K562 (cell line): ENCODE data around the gene PDZD2. TPM values are rescaled to one million over a fixed set of nuclear protein-coding genes. Genes with fewer than 3 reads are reported as not detected.

Source experiments
- ATAC-seq: fragments of 200-7000 bp; cut with Tn5 transposase; 3 replicates; pipeline ENCODE4 v1.9.1; 2020; ENCODE audit warnings: moderate library complexity
- BruUV-seq: library from RNA; stranded (reverse); fragments of 400-500 nt; replicated peaks from 2 replicates; lab custom pipeline; 2021; lab: Mats Ljungman, UMichigan
- CTCF ChIA-PET: fragments of 300-600 bp; formaldehyde crosslinking; extraction: SDS; loops from one replicate; lab custom pipeline; 2021; ENCODE audit warnings: low intra/inter-chr PET ratio; lab: Yijun Ruan, JAX
- POLR2A ChIA-PET: fragments of 300-600, 350-650 bp; sonication (Branson Sonifier 250); formaldehyde crosslinking; extraction: SDS; loops from one replicate; lab custom pipeline; 2021; ENCODE audit warnings: antibody characterized with exemption, inconsistent platforms; lab: Yijun Ruan, JAX
- DNase-seq, 4 experiments: peaks; one replicate each; pipeline versions ENCODE4 v3.0.0 to v3.0.0-alpha.2; 2011 to 2018; ENCODE audit warnings: low spot score in 3 of 4, mixed read lengths in 3 of 4; ENCODE audit errors: extremely low read depth in 1 of 4
- FAIRE-seq: peaks from 2 replicates; lab custom pipeline; 2011; peaks lifted over from hg19 to GRCh38; lab: Jason Lieb, UNC
- H2AFZ ChIP-seq: 2 replicates; pipeline ENCODE4 v1.6.0; 2011; ENCODE audit warnings: low read depth, low read length, control low read depth, inconsistent platforms
- H3K27ac ChIP-seq: fragments of 200-600 bp; 3 replicates; pipeline ENCODE4 v1.8.0; 2011; ENCODE audit warnings: low read depth, mild to moderate bottlenecking, control low read depth, inconsistent platforms, low read length, moderate library complexity, mixed read lengths; ENCODE audit errors: extremely low read depth
- H3K27me3 ChIP-seq, 2 experiments: fragments of 300-600 bp in 1 of 2; 2 replicates in 1 of 2; 3 replicates in 1 of 2; pipeline versions ENCODE4 v1.6.0 to v1.8.0; 2011; ENCODE audit warnings: inconsistent platforms in 2 of 2, low read length in 2 of 2, mild to moderate bottlenecking in 1 of 2, mixed read lengths in 1 of 2, moderate library complexity in 1 of 2; ENCODE audit not compliant: control insufficient read depth in 2 of 2, insufficient read depth in 2 of 2
- H3K36me3 ChIP-seq: fragments of 300-600 bp; 3 replicates; pipeline ENCODE4 v1.8.0; 2011; ENCODE audit warnings: mild to moderate bottlenecking, low read length, inconsistent platforms; ENCODE audit not compliant: control insufficient read depth, insufficient read depth
- H3K4me1 ChIP-seq, 2 experiments: fragments of 200-600 bp in 1 of 2; replicated peaks in 1 of 2; 2 replicates in 1 of 2; 3 replicates in 1 of 2; pipeline versions ENCODE4 v1.5.1 to v1.8.0; 2011; ENCODE audit warnings: inconsistent platforms in 2 of 2, low read length in 2 of 2, mild to moderate bottlenecking in 1 of 2, mixed read lengths in 1 of 2, moderate library complexity in 1 of 2; ENCODE audit not compliant: control insufficient read depth in 2 of 2, insufficient read depth in 2 of 2
- H3K4me2 ChIP-seq: 2 replicates; pipeline ENCODE4 v1.6.1; 2011; ENCODE audit warnings: low read length, control low read depth, inconsistent platforms, mixed read lengths; ENCODE audit not compliant: insufficient read depth
- H3K4me3 ChIP-seq: fragments of 200-600 bp; sonication (generic), shearing (Covaris generic); 2 replicates; pipeline ENCODE4 v1.5.1; 2016; ENCODE audit warnings: control low read depth, inconsistent platforms
- H3K79me2 ChIP-seq: fragments of 200-600 bp; 3 replicates; pipeline ENCODE4 v1.8.0; 2011; ENCODE audit warnings: low read length, inconsistent platforms; ENCODE audit not compliant: control insufficient read depth, insufficient read depth
- H3K9ac ChIP-seq, 2 experiments: 2 replicates each; pipeline versions ENCODE4 v1.6.0 to v1.6.1; 2011; ENCODE audit warnings: low read depth in 2 of 2, low read length in 2 of 2, control low read depth in 1 of 2, inconsistent platforms in 1 of 2, mild to moderate bottlenecking in 1 of 2, mixed read lengths in 1 of 2; ENCODE audit not compliant: insufficient read depth in 1 of 2
- H3K9me1 ChIP-seq: one replicate; pipeline ENCODE4 v1.6.0; 2011; ENCODE audit warnings: inconsistent platforms, mild to moderate bottlenecking, low read length, moderate library complexity; ENCODE audit not compliant: control insufficient read depth, insufficient read depth
- H3K9me3 ChIP-seq: replicated peaks from 2 replicates; pipeline ENCODE4 v1.5.1; 2011; ENCODE audit warnings: low read depth, low read length, inconsistent platforms; ENCODE audit not compliant: control insufficient read depth, insufficient read depth
- H4K20me1 ChIP-seq: replicated peaks from 2 replicates; pipeline ENCODE4 v1.6.1; 2011; ENCODE audit warnings: low read length, inconsistent platforms, mixed read lengths; ENCODE audit not compliant: control insufficient read depth, insufficient read depth
- DMBX1 ChIP-seq: fragments of 250-450 bp; sonication (Bioruptor Pico); IDR thresholded peaks from 2 replicates; pipeline ENCODE4 v1.8.0; 2022; ENCODE audit warnings: inconsistent platforms, mild to moderate bottlenecking, moderate library complexity, borderline replicate concordance
- EGR1 ChIP-seq: fragments of 450-650 bp; conservative IDR thresholded peaks from 2 replicates; pipeline ENCODE4 v1.6.1; 2017; ENCODE audit warnings: mild to moderate bottlenecking
- EP400 ChIP-seq: fragments of 450-650 bp; IDR thresholded peaks from 2 replicates; pipeline ENCODE4 v1.6.1; 2017; ENCODE audit warnings: antibody characterized with exemption, mild to moderate bottlenecking, moderate library complexity
- FOXP1 ChIP-seq: sonication (generic); formaldehyde crosslinking; IDR thresholded peaks from 2 replicates; pipeline ENCODE4 v1.8.0; 2022; ENCODE audit warnings: mild to moderate bottlenecking, missing genetic modification reagents
- MCM7 ChIP-seq, 2 experiments: fragments of 450-650 bp; IDR thresholded peaks; 2 replicates each; pipeline ENCODE4 v1.6.1; 2016 to 2018
- NR0B1 ChIP-seq: fragments of 450-650 bp; IDR thresholded peaks from one replicate; pipeline ENCODE4 v1.6.1; 2018; ENCODE audit warnings: mild to moderate bottlenecking, moderate library complexity; ENCODE audit not compliant: partially characterized antibody
- PBX2 ChIP-seq, 2 experiments: IDR thresholded peaks in 1 of 2; conservative IDR thresholded peaks in 1 of 2; 2 replicates each; pipeline ENCODE4 v1.6.1; 2016; ENCODE audit warnings: low read depth in 2 of 2, mild to moderate bottlenecking in 1 of 2, missing compliant biosample characterization in 1 of 2, missing genetic modification characterization in 1 of 2, moderate library complexity in 1 of 2
- PRMT5 ChIP-seq: sonication (generic); formaldehyde crosslinking; IDR thresholded peaks from 2 replicates; pipeline ENCODE4 v1.5.0; 2020; ENCODE audit warnings: missing genetic modification reagents
- PTTG1 ChIP-seq: fragments of 450-650 bp; IDR thresholded peaks from 2 replicates; pipeline ENCODE4 v1.6.1; 2016; ENCODE audit warnings: low read depth, mild to moderate bottlenecking, missing genetic modification characterization, missing compliant biosample characterization
- RFX5 ChIP-seq: IDR thresholded peaks from 2 replicates; pipeline ENCODE4 v1.6.1; 2011; ENCODE audit warnings: low read depth, mild to moderate bottlenecking, improper control_type of control experiment, low read length
- SMARCE1 ChIP-seq: fragments of 450-650 bp; IDR thresholded peaks from 2 replicates; pipeline ENCODE4 v1.7.1; 2016; ENCODE audit warnings: mild to moderate bottlenecking
- TCF15 ChIP-seq: fragments of 250-450 bp; sonication (Bioruptor Pico); IDR thresholded peaks from 2 replicates; pipeline ENCODE4 v1.8.0; 2022; ENCODE audit warnings: moderate library complexity, mild to moderate bottlenecking, inconsistent platforms
- TSHZ1 ChIP-seq: fragments of 250-450 bp; sonication (Bioruptor Pico); IDR thresholded peaks from 2 replicates; pipeline ENCODE4 v1.4.0; 2020; ENCODE audit warnings: mild to moderate bottlenecking, moderate library complexity
- ZNF184 ChIP-seq: sonication (generic); formaldehyde crosslinking; IDR thresholded peaks from 2 replicates; pipeline ENCODE4 v1.5.0; 2020; ENCODE audit warnings: missing genetic modification reagents
- WGBS: fragments of 100-300 bp; shearing (Covaris generic); methylation state at CpG from one replicate; pipeline ENCODE4 v1.1.6; 2016; ENCODE audit warnings: low coverage, mixed read lengths; ENCODE audit not compliant: insufficient coverage; ENCODE audit errors: missing lambda C conversion rate; 5-methylcytosine and 5-hydroxymethylcytosine counted together
- in situ Hi-C: fragments of 300-500 bp; cut with MboI; formaldehyde crosslinking; loops from 4 replicates; pipeline ENCODE4 v1.15.0; 2018; ENCODE audit warnings: inconsistent platforms, mixed read lengths
- intact Hi-C: fragments of 100-400 bp; cut with micrococcal nuclease; formaldehyde crosslinking; loops from 2 replicates; pipeline ENCODE4 v1.14.2; 2022
- polyA plus RNA-seq, 8 experiments: library from polyadenylated mRNA; depleted of rRNA in 4 of 8; stranded (reverse) in 5 of 8; unstranded in 3 of 8; fragments of >200 nt; fragmentation: Nextera tagmentation in 2 of 8; fragmentation: Illumina TruSeq in 1 of 8; extraction: Ambion mirVana in 2 of 8; extraction: Trizol in 1 of 8; gene quantifications; 2 replicates each; pipeline versions ENCODE4 v1.2.1 to v1.2.3, GENCODE V29; 2011 to 2014; ENCODE audit warnings: inconsistent platforms in 1 of 8, missing spikeins in 1 of 8
- total RNA-seq, 7 experiments: library from RNA; depleted of rRNA in 6 of 7; stranded (reverse); fragments of >200 nt in 6 of 7; fragmentation: Illumina TruSeq in 2 of 7; extraction: Trizol in 2 of 7; gene quantifications; 2 replicates each; pipeline versions ENCODE4 v1.2.1 to v1.2.3, GENCODE V29; 2011 to 2021; ENCODE audit warnings: low replicate concordance in 1 of 7

The PDZD2 gene
- total and polyA plus RNA-seq, 9 of the 15 experiments (the other 6 are each of a cell fraction or from before 2014, with no cell fraction given): 0.02 to 0.08 (median 0.04) TPM; not detected in 6

GRCh38 chr5:32022638-32023037 is 383.7 kb downstream of the PDZD2 start (continued):
- TF ChIP-seq PTTG1 (tag): no peak
- TF ChIP-seq SMARCE1: no peak
- no peak for TF ChIP-seq RFX5
- no peak for TF ChIP-seq EP400
- TF ChIP-seq TSHZ1 (CRISPR knock-in tag): no peak

GRCh38 chr5:32023816-32024215 is 384.9 kb downstream of the PDZD2 start:
- H3K36me3 ChIP-seq: no peaks in the 10 kb centered on the region
- no peak overlapping the region for H3K9ac ChIP-seq
- H3K4me3 ChIP-seq: no peak overlapping the region
- H3K4me2 ChIP-seq: no peak overlapping the region
- peaks cover 33 to 40% of the 10 kb centered on the region in 2 experiments for H3K27me3 ChIP-seq
- intact Hi-C loops: no loop called here
- no peak for DNase-seq
- no peak for ATAC-seq
- no peaks in the 10 kb centered on the region for H4K20me1 ChIP-seq
- H2AFZ ChIP-seq: no peak overlapping the region
- POLR2A ChIA-PET: interaction anchor here (1.1 kb wide), 1 partner anchor 10 kb away, joined by 3 read pairs; no protein-coding TSS in a partner anchor
- CTCF ChIA-PET: no interaction called here
- BruUV-seq: no TSS peak
- H3K27ac ChIP-seq: no peak overlapping the region
- no peaks in the 10 kb centered on the region for H3K9me3 ChIP-seq
- WGBS: 1% methylated on average over 8 of the region's 8 CpGs
- H3K4me1 ChIP-seq: no peaks in the 10 kb centered on the region
- in situ Hi-C loops: no loop called here
- H3K79me2 ChIP-seq: no peaks in the 10 kb centered on the region
- no peaks in the 10 kb centered on the region for H3K9me1 ChIP-seq
- FAIRE-seq: no peak
- TF ChIP-seq MCM7 (IDR thresholded peaks at IDR 0.05) (no peak), ZNF184 (CRISPR knock-in tag) (no peak), DMBX1 (CRISPR knock-in tag) (no peak), EGR1 (no peak), PBX2 (CRISPR knock-in tag; IDR thresholded peaks at IDR 0.05; ENCODE audit: low read depth) (no peak), PBX2 (tag; conservative IDR thresholded peaks at IDR 0.05; ENCODE audit: low read depth) (no peak), PRMT5 (CRISPR knock-in tag) (no peak), NR0B1 (no peak), TCF15 (no peak), FOXP1 (CRISPR knock-in tag) (no peak)
